GM18508 (cell line): ENCODE data around the gene ADAMTS13.
"Not testable (repeated sequence)": the region's sequence is repeated elsewhere in the genome, so short reads cannot be mapped to it uniquely, and the experiment has no call there.

ENCODE experiments used
- ATAC-seq: cut with Tn5 transposase; IDR thresholded peaks from one replicate; pipeline ENCODE4 v1.9.1; 2021; ENCODE audit warnings: moderate number of reproducible peaks; ENCODE audit not compliant: insufficient read depth, unreplicated experiment

The ADAMTS13 gene

GRCh38 chr9:133449760-133450159, 27.6 kb downstream of the ADAMTS13 start:
- ATAC-seq: no peak

- not testable (repeated sequence) for ATAC-seq
Observed at GRCh38 chr9:133451865-133452264, 29.7 kb downstream of the ADAMTS13 start.

- ATAC-seq: no peak
Observed at GRCh38 chr9:133452562-133452961, 30.4 kb downstream of the ADAMTS13 start.

DNA sequence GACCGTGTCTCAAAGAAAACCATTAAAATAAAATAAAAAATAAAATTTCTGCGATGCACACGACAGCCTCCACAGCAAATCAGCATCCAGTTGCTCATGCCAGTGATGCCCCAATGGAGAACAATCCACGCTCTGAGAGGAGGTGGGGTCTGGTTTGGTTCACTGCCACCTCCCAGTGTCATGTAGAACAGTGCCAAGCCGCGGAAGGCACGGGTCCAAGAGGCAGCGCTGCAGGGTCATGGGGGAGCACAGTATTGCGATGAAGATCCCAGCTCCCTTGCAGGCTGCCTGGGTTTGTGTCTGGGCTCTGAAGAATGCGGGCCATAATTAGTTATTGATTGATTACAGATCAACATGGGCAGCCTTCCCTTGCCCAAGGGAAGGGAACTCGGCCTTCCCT, 31.5 kb downstream of the ADAMTS13 start:
- no peak for ATAC-seq

GRCh38 chr9:133454325-133454724, 32.2 kb downstream of the ADAMTS13 start:
- ATAC-seq: no peak

GRCh38 chr9:133454943-133455673, 32.9 kb downstream of the ADAMTS13 start:
- no peak for ATAC-seq

GRCh38 chr9:133455936-133456335, 33.8 kb downstream of the ADAMTS13 start:
- no peak for ATAC-seq

DNA sequence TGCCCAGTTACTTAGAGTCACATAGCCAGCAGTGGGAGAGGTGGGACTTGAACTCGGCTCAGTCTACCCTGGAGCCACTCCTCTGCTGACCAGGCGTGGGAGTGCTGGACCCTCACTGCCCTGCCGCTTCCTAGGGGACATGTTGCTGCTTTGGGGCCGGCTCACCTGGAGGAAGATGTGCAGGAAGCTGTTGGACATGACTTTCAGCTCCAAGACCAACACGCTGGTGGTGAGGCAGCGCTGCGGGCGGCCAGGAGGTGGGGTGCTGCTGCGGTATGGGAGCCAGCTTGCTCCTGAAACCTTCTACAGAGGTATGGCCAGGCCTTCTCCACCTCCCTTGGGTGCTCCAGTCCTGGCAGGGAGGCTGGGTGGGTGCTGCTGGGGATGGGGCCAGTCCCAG, 34.2 kb downstream of the ADAMTS13 start:
- ATAC-seq: no peak

DNA sequence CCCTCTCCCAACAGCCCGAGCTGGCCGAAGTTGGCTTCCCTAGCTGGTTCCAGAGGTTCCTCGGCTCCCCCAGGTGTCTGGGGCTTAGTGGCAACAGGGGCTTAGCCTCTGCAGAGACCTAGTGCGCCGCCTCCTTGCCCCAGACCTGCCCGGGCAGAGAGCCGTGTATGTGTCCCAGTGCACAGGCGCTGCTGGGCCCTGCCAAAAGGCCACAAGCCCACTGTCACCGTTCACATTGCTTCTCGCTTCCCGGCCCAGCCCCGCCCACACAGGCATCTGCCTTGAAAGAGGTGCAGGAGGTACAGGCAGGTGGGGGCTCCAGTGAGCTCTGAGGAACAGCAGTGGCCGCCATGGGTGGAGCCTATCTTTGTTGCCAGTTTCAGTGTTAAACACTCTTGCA, 35.1 kb downstream of the ADAMTS13 start:
- ATAC-seq: no peak

GRCh38 chr9:133457748-133458147, 35.6 kb downstream of the ADAMTS13 start:
- no peak for ATAC-seq

- no peak for ATAC-seq
Observed at GRCh38 chr9:133458643-133459312, 36.6 kb downstream of the ADAMTS13 start.

- ATAC-seq: no peak
Observed at GRCh38 chr9:133459476-133460404, 37.6 kb downstream of the ADAMTS13 start, which contains the start of gene CACFD1. TSS of gene CACFD1 (plus strand) at chr9:133459978. CDS start at chr9:133460067, 89 bp downstream.

DNA sequence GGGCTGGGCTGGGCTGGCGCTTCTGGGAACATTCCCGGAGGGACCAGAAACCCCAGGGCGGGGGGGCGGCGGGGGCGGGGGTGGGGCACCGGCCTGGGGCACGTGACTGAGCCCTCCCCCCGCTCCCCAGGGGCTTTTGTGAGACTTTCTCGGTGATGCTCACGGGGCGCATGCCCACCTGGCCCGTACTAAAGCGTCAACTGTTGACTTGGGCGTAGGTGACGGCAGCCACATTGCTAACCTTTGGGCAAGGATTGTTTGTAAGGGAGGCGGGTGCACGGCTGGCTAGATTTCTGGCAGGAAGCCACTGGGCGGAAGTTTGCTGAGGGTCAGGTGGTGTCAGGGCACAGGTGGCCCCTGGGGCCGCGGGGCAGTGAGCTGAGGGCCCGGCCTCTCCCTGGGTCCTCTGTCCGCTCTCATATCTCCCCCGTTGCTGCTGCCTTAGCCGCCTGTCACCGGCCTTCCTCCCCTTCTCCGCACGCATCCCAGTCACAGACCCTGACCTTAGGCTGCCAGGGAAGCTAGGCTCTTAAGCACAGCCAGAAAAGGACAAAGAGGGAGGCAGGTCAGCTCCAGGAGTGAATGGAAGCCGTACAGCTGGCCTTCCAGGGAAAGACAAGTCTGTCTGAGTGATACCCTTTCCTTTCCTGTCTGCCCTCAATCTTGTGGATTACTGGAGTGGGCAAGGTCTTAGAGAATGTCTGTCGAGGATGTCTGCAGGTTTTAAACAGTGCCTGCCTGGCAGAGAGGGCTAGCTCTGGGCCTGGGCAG, 38.4 kb downstream of the ADAMTS13 start:
- no peak for ATAC-seq

DNA sequence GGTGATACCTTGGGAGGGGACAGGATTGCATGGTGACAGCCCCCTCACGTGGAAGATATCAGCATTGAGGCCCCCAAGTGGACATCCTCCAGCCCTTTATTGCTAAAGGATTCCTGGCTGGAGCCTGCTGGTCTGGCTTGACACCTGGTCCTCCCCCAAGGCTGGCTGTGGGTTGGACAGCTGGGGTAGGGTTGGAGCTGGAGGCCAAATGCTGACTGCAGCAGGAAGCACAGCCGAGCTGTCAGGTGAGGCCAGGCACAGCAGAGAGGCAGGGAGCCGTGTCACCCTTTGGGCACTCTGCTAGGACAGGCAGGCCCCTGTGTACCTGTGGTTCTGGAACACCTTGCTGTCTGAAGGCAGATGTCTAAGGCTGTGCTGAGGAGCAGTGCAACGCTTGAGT, 39.8 kb downstream of the ADAMTS13 start:
- no peak for ATAC-seq

DNA sequence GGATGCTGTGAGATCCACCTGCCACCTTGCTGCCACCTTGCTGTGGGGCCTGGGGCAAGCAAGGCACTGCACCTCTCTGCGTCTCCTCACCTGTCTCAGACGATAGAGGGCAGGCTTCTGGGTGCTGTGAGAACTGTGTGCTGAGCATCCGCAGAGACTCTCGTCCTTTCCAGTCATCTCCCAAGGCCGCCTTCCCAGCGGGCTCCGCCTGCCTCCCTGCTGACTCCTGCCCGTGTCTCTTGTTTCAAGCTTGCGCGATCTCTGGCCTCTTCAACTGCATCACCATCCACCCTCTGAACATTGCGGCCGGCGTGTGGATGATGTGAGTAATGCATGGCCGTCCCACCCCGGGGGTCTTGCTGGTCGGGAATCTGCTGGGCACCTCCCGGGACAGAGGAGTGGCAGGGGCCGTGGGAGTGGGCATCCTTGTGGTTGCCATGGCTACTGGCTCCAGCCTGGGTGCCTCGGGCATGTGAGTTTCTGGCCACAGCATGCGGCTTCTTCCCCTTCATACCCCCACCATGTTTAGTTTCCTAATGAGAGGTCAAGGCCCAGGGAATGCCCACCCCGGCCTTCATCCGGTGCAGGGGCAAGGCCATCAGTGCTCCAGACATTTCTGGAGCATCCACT, 41.2 kb downstream of the ADAMTS13 start:
- no peak for ATAC-seq

- no peak for ATAC-seq
Observed at GRCh38 chr9:133463864-133464615, 41.9 kb downstream of the ADAMTS13 start.

DNA sequence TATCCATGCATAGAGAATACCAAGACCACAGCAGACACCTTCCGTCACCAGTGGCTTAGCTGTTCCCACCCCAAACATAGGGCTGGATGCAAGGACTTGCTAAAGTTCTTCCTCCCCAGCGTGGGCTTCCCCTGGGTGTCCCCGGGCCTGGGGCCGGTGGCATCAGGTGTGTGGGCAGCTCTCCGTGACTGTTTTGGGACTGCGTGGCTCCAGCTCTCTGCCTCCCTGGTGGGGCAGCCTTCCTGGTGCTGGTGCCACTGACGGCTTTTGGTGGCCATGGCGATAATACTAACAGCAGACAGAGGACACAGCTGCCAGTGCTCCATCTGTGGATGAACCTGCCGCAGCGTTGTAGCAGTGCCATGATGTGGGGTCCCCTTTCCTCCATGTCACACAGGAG, 42.5 kb downstream of the ADAMTS13 start:
- ATAC-seq: no peak

DNA sequence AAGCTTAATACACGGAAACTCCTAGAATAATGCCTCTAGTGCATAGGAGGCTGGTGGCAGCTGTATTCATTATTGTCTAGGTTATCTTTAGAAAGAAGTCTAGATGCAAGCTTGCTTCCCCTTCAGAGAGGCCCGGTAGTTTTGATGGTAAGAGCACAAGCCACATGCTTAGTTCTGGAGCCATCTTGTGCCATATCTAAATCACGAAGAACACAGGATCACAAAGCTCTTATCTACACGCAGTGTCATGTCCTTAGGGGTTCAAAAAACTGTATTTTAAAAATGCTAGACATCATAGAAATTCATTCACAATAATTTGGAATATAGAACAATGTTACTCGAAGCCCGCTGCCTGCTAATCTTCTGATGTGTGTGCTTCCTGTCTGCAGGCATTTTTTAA, 43.8 kb downstream of the ADAMTS13 start:
- ATAC-seq: no peak

GRCh38 chr9:133467101-133467500, 44.9 kb downstream of the ADAMTS13 start:
- no peak for ATAC-seq
